Muscle of back (tissue), 11 donors: ENCODE measurements around the gene PDE1C. TPM values are rescaled to one million over a fixed set of nuclear protein-coding genes. Genes with fewer than 3 reads are reported as not detected.

Source experiments
- DNase-seq, 3 donors: peaks; one replicate each; pipeline versions ENCODE4 v3.0.0 to v3.0.0-alpha.2; 2013
- polyA plus RNA-seq, 10 donors: library from polyadenylated mRNA; unstranded; fragments of 120-200 nt; gene quantifications; one replicate each; pipeline ENCODE4 v1.2.1, GENCODE V29; 2013; ENCODE audit not compliant: insufficient read length in 10 of 10

Gene PDE1C
- polyA plus RNA-seq, 10 donors, result 1.7 to 5.4 (median 3.1) TPM

- no peak for DNase-seq
These were observed 176.8 kb downstream of the PDE1C start for GRCh38 chr7:31893365-31893764.

- DNase-seq, result no peak
These were observed 177.9 kb downstream of the PDE1C start for GRCh38 chr7:31892099-31892829.

- DNase-seq, result no peak
These were observed 179.4 kb downstream of the PDE1C start for GRCh38 chr7:31890766-31891165.

DNA sequence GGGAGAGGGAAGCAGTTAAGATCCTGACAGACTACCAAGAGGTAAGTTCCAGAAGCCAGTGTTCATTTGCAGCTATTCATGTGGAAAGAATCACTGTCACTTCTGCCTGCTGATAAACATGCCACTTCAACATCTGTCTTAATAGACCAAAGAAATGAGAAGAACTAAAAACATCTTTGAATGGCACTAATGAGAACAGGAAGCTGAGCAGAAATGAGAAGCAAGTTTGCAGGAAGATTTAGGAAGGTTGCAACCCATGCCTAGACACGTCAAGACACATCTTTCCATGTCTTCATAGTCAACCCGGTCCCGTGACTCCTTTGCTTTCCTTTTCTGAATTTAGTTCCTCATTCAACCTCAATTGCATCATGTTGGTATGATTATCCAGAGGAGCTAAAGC, 180.0 kb downstream of the PDE1C start:
- DNase-seq, result peak in 2 of 3 donors; percentile 18 to 50

DNA sequence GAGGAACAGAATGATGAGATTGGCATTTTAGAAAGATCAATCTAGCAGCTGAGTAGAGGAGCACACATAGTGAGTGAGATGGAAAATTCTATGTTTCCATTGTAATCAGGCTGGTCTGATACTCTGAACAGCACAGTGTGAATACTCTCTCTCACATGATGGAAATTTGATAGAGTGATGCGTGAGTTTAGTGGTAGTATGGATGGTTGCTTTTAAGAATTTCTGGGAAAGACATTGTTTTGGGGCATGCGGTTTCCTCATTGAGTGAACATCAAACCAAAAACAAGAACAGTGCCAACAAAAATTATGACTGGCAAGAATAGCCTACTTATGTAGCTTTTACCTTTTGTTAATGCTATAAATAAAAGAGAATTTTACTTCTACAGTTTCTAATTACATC, 183.2 kb downstream of the PDE1C start:
- no peak for DNase-seq

- DNase-seq, result no peak
These were observed 185.0 kb downstream of the PDE1C start for GRCh38 chr7:31885171-31885570.

- peak in 2 of 3 donors; percentile 6 to 20 for DNase-seq
These were observed 186.4 kb downstream of the PDE1C start for GRCh38 chr7:31883761-31884164.

DNA sequence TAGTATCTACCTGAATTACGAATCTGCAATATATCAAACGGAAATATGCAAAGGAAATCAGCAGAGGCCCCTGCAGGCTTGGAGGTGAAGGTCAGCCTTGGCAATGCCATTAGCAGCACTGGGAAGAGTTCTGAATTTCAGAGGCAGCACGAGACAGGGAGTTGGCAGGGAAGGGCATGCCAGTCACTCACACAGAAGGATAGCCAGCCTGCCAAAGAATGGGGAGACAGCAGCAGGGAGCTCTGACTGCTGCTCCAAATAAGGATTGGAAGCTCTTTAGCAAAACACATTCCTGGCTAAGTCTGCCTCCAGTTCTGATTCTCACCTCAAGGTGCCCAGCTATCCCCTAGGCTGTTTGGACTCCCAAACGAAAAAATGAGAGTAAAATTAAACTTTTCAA, 188.0 kb downstream of the PDE1C start:
- DNase-seq, result peak in 2 of 3 donors; percentile 8 to 18

DNA sequence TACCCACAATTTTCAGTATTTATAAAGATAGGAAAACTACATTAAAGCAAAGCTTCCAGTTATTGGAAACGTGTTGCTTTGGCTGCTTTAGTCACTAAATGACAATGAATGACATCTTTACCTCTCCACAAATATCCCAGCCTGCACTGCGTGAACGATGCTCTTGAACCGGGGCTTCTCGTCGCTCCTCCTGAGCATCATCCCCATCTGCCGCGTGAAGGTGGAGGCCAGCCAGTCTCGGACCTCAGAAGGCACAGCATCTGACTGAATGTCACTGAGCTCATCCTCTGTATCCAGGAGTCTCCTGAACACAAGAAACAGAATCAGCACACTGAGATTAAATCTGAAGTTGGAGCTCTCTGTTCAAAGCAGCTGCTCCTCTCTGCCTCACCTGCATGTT, 191.3 kb downstream of the PDE1C start:
- DNase-seq, result no peak

GRCh38 chr7:31875424-31875823, 194.8 kb downstream of the PDE1C start:
- peak; percentile 10 to 18 (median 17) for DNase-seq

DNA sequence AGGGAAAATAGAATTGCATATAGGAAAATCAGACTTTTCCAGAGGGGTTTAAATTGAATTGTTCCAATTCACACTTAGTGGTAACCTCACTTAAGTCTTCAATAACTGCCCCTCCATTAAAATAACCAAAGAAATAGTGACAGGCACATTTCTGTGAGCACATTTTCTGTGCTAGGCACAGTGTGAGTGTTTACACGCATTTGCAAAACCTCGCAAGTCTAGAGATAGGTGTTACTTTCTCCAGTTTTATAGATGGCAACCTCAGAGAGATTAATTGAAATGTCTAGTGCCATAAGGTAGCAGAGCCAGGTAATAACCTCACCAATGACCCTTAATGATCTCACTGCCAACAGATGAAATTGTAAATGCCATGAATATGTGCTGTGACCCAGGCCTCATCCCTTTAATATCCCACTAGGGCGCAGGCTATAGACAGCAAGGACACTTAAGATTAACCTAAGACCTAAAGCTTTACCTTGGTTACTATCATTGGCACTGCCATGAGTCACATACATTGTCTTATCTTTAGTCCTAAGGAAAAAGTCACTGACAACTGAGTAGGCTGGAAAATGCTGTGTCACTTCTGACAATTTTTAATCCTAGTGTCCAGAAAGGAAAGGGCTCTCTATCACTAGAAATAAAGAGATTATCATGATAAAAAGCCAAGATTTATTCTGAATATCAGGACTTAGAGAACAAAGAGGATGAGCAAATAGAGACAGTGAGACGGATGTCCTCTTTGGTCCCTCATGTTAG, 195.4 kb downstream of the PDE1C start:
- DNase-seq, result no peak

DNA sequence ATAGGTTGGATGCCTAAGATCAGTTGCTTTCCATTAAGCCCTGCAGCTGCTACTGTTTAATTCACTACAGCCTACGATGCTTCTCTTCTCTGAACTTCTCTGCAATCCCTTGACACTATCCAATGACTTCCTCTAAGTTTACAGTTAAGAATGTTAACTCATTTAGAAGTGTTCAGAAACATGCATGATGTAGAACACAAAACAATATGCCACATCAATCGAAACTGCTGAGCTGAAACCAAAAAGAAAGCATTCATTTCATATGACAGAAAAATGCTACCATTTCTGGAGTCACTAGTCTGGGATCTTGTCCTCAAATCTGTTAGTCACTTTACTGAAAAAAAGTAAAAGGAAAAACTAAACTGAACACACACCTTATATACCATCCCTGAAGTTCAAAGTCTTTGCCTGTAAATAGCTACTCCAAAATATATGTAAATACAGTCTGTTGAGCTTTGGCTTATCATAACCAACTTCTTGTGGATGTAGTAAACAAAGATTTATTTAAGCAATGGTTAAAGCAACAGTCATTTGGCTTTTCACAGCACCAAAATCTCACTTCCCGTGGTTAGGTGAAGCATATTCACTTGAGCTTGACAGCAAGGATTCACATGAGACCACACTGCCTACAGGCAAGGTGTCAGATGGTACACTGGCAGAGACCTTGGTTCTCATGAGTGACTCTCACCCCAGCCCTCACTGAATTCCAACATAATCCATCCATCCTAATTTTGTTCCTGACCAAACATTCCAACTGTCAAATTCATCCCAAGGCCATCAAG, 196.2 kb downstream of the PDE1C start:
- no peak for DNase-seq

- DNase-seq, result no peak
These were observed 197.4 kb downstream of the PDE1C start for GRCh38 chr7:31872545-31873370.

DNA sequence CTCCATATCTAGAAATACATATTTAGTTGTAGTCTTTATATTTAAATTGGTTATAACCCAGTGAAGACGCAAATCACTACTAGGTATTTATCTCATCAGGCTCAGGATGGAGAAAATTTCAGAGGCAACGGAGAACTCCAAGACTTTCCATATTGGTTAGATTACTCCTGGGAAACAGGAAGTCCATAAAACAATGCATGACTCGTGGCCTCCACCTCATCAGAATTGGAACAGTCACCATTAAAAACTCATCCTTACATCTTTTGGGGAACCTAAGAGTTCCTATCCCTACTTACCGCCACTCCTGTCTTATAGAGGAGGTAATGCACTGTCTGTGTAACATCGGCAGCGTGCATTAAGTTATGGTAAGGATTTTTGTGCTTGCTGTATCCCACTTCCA, 205.6 kb downstream of the PDE1C start:
- DNase-seq, result no peak

- no peak for DNase-seq
These were observed 209.3 kb downstream of the PDE1C start for GRCh38 chr7:31860925-31861324.

- DNase-seq, result no peak
These were observed 212.2 kb downstream of the PDE1C start for GRCh38 chr7:31858055-31858454.

DNA sequence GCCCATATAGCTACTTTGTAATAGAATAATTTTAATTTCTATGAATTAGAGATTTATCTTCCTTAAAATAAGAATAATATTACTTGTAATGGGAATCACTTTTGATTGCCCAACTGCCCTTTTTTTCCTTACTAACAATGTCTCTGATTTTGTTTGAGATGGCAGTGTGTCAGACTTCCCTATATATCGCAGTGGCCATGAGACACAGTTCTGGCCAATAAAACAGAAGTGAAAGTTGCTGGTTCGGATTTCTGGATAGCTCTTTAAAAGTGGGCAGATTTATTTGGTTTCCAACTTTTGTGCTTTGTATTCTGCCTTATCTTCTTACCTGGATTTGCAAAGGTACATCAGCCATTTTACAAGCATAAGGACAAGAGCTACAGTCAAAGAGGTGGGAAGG, 213.0 kb downstream of the PDE1C start:
- peak; percentile 2 to 22 (median 6) for DNase-seq

DNA sequence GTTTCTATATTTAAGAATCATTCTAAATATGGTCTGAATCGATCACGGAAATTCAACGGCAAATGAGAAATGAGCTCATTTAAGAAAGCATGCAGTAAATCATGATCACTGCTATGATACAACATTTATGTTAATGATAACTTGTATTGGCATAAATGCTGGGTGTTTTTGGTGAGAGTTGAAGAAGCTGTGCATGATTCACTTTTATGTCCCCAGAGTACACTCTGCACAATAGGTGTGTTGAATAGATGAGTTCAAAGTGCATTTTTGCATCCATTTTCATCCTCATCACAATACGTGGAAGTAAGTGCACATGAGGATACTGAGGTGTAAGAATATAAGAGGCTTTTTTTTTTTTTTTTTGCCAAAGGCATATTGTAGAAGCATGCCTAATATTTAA, 213.9 kb downstream of the PDE1C start:
- no peak for DNase-seq

- DNase-seq, result no peak
These were observed 214.7 kb downstream of the PDE1C start for GRCh38 chr7:31855530-31855929.

DNA sequence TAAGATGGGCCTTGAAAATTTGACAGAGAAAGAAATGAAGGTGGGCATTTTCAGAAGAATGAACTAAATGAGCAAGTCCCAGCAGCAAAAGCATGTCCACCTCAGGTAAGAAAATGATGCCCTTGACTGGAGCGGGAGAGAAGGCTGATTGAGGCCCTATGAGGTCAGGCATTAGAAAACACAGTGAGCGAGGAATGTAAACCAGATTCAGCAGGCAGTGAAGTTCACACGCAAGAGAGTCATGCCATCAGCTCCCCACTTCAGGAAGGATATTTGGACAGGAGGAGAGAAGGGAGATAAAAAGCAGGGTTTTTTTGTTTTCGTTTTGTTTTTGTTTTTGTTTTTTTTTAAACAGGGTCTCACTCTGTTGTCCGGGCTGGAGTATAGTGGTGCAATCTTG, 216.8 kb downstream of the PDE1C start:
- no peak for DNase-seq

DNA sequence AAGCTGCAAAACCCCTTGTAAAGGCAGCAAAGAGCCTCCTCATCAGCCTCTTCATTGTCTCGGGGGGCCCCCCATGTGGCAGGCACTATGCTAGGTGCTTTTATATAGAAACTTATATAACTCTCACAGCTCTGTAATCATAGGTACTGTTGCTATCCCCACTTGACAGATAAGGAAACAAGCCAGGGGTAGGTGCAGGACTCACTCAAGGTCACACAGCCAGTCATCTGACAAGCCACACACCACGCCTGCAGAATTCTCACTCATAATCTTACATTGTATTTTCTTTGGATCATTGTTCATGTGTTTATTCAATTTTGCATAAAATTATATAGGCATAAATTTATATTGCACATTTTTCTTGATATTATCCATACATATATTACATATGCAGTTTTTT, 217.7 kb downstream of the PDE1C start:
- DNase-seq, result no peak

GRCh38 chr7:31851119-31851518, 219.1 kb downstream of the PDE1C start:
- DNase-seq, result no peak
